Smooth muscle cell (in vitro differentiated cells): ENCODE data around the gene LAMA4. TPM values are rescaled to one million over a fixed set of nuclear protein-coding genes. Genes with fewer than 3 reads are reported as not detected.

Source experiments
- DNase-seq: peaks from one replicate; lab custom pipeline; 2025; ENCODE audit not compliant: unreplicated experiment; lab: John Stamatoyannopoulos, UW
- H2AFZ ChIP-seq: fragments of 200-600 bp; sonication (generic); 2 replicates; pipeline ENCODE4 v1.6.0; 2016; ENCODE audit warnings: antibody characterized with exemption, low read depth, mild to moderate bottlenecking
- H3F3A ChIP-seq: fragments of 200-600 bp; sonication (generic); 2 replicates; pipeline ENCODE4 v1.6.0; 2017; ENCODE audit warnings: antibody characterized with exemption, low read depth
- H3K27ac ChIP-seq: fragments of 200-600 bp; sonication (generic); 2 replicates; pipeline ENCODE4 v1.5.1; 2016; ENCODE audit warnings: low read depth, mild to moderate bottlenecking
- H3K27me3 ChIP-seq: fragments of 200-600 bp; sonication (generic); 2 replicates; pipeline ENCODE4 v1.6.1; 2016; ENCODE audit warnings: low read depth, mild to moderate bottlenecking
- H3K36me3 ChIP-seq: fragments of 200-600 bp; sonication (generic); 2 replicates; pipeline ENCODE4 v1.5.1; 2016; ENCODE audit warnings: low read depth
- H3K4me1 ChIP-seq: fragments of 200-600 bp; sonication (generic); 2 replicates; pipeline ENCODE4 v1.5.1; 2016; ENCODE audit warnings: low read depth
- H3K4me2 ChIP-seq: fragments of 200-600 bp; sonication (generic); 2 replicates; pipeline ENCODE4 v1.6.0; 2016; ENCODE audit warnings: mild to moderate bottlenecking
- H3K4me3 ChIP-seq: fragments of 200-600 bp; sonication (generic); 2 replicates; pipeline ENCODE4 v1.5.1; 2016; ENCODE audit warnings: mild to moderate bottlenecking
- H3K79me2 ChIP-seq: fragments of 200-600 bp; sonication (generic); 2 replicates; pipeline ENCODE4 v1.6.0; 2016; ENCODE audit warnings: low read depth, mild to moderate bottlenecking
- H3K9ac ChIP-seq: fragments of 200-600 bp; sonication (generic); 2 replicates; pipeline ENCODE4 v1.6.0; 2016; ENCODE audit warnings: low read depth
- H3K9me3 ChIP-seq: fragments of 200-600 bp; sonication (generic); replicated peaks from 2 replicates; pipeline ENCODE4 v1.5.1; 2016; ENCODE audit warnings: low read depth
- H4K20me1 ChIP-seq: fragments of 200-600 bp; sonication (generic); 2 replicates; pipeline ENCODE4 v1.6.0; 2016; ENCODE audit warnings: low read depth
- CTCF ChIP-seq: fragments of 200-600 bp; sonication (generic); IDR thresholded peaks from 2 replicates; pipeline ENCODE4 v1.5.1; 2017; ENCODE audit warnings: borderline replicate concordance, mild to moderate bottlenecking, antibody characterized with exemption; ENCODE audit not compliant: insufficient read depth, poor library complexity, severe bottlenecking
- WGBS: methylation state at CpG from one replicate; pipeline ENCODE4 v1.1.7; 2016; ENCODE audit warnings: low lambda C conversion rate; 5-methylcytosine and 5-hydroxymethylcytosine counted together
- polyA plus RNA-seq: library from polyadenylated mRNA; unstranded; fragments of >200 nt; fragmentation: Nextera tagmentation; extraction: Ambion mirVana; gene quantifications from 2 replicates; pipeline ENCODE4 v1.2.1, GENCODE V29; 2016
- total RNA-seq: library from RNA; depleted of rRNA; stranded (reverse); fragments of >200 nt; gene quantifications from 2 replicates; pipeline ENCODE4 v1.2.3, GENCODE V29; 2014

Gene LAMA4
- total and polyA plus RNA-seq, 2 experiments from 2014 or later, result 9.1 to 29.4 TPM

- Histone ChIP-seq H3K27me3 (peaks cover 7% of the 10 kb centered on the region), H3K4me1 (peaks cover 3% of the 10 kb centered on the region), H3K9ac (no peak overlapping the region), H2AFZ (no peak overlapping the region), H3K4me3 (no peak overlapping the region), H3K27ac (no peak overlapping the region), H3K79me2 (no peaks in the 10 kb centered on the region), H3K9me3 (no peaks in the 10 kb centered on the region), H3F3A (no peaks in the 10 kb centered on the region), H4K20me1 (no peaks in the 10 kb centered on the region), H3K36me3 (no peaks in the 10 kb centered on the region), H3K4me2 (no peak overlapping the region)
- 100% methylated on average over 1 of the region's 1 CpG for WGBS
- DNase-seq, result no peak
- TF ChIP-seq CTCF, result no peak
These were observed 64.2 kb downstream of the LAMA4 start for GRCh38 chr6:112190164-112190563.

DNA sequence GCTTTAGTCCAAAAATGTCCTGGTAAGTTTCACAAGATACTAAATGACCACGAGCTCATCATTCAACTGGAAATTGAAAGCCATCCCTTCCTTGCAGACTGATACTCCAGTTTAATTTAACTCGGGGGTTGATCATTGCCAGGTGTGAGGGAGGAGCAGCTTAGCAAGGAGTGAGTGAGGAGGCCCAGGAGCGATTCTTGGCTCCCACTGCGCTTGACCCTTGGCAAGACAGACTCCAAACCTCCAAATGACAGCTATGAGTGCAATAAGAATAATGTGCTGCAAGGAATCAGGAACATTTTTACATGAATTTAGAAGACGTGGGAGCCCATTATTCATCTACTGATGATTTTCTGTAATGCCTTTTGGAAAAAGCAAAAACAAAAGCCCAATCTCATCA, 64.9 kb downstream of the LAMA4 start:
- DNase-seq, result no peak
- Histone ChIP-seq H3K4me1 (peaks cover 9% of the 10 kb centered on the region), H3K27ac (no peak overlapping the region), H3K9me3 (no peaks in the 10 kb centered on the region), H3K4me3 (no peak overlapping the region), H3K4me2 (no peak overlapping the region), H3K79me2 (no peaks in the 10 kb centered on the region), H2AFZ (no peak overlapping the region), H3K27me3 (peaks cover 2% of the 10 kb centered on the region), H4K20me1 (no peaks in the 10 kb centered on the region), H3K9ac (no peak overlapping the region), H3F3A (no peaks in the 10 kb centered on the region), H3K36me3 (no peaks in the 10 kb centered on the region)
- TF ChIP-seq CTCF, result no peak
- 83% methylated on average over 5 of the region's 5 CpGs for WGBS

- Histone ChIP-seq H3K9ac (no peak overlapping the region), H3K79me2 (no peaks in the 10 kb centered on the region), H3K4me3 (no peak overlapping the region), H3F3A (no peaks in the 10 kb centered on the region), H3K27me3 (no peaks in the 10 kb centered on the region), H3K4me1 (peaks cover 10% of the 10 kb centered on the region), H3K4me2 (no peak overlapping the region), H3K9me3 (no peaks in the 10 kb centered on the region), H4K20me1 (no peaks in the 10 kb centered on the region), H3K36me3 (no peaks in the 10 kb centered on the region), H3K27ac (no peak overlapping the region), H2AFZ (no peak overlapping the region)
- 81% methylated on average over 3 of the region's 3 CpGs for WGBS
- no peak for TF ChIP-seq CTCF
- DNase-seq, result no peak
These were observed 65.5 kb downstream of the LAMA4 start for GRCh38 chr6:112188906-112189305.

GRCh38 chr6:112187736-112188135, 66.6 kb downstream of the LAMA4 start:
- no peak overlapping the region for H3K27ac ChIP-seq
- peaks cover 10% of the 10 kb centered on the region for H3K4me1 ChIP-seq
- no peak for DNase-seq
- H3K9me3 ChIP-seq, result no peaks in the 10 kb centered on the region
- no peaks in the 10 kb centered on the region for H4K20me1 ChIP-seq
- H3K9ac ChIP-seq, result no peak overlapping the region
- no peak overlapping the region for H3K4me2 ChIP-seq
- no peaks in the 10 kb centered on the region for H3K36me3 ChIP-seq
- no peak for TF ChIP-seq CTCF
- H3K4me3 ChIP-seq, result no peak overlapping the region
- 83% methylated on average over 6 of the region's 6 CpGs for WGBS
- H3K27me3 ChIP-seq, result no peaks in the 10 kb centered on the region
- no peaks in the 10 kb centered on the region for H3F3A ChIP-seq
- no peaks in the 10 kb centered on the region for H3K79me2 ChIP-seq
- no peak overlapping the region for H2AFZ ChIP-seq
